ENCODE measurements around the gene IL4I1. TPM values are rescaled to one million over a fixed set of nuclear protein-coding genes. Genes with fewer than 3 reads are reported as not detected.

IL4I1 gene
- total RNA-seq, 1 experiment from 2014 or later: 0.71 TPM

- Histone ChIP-seq H3K9me3 (ENCODE audit: control insufficient read depth in 1 of 2, insufficient read depth in 1 of 2, low read depth in 1 of 2, low read length in 2 of 2) (no peaks in the 10 kb centered on the region), H3K4me1 (ENCODE audit: control insufficient read depth in 1 of 2, insufficient read depth in 2 of 2, low read length in 2 of 2) (no peaks in the 10 kb centered on the region), H3K27me3 (ENCODE audit: insufficient read depth, low read length) (no peaks in the 10 kb centered on the region), H2AFZ (ENCODE audit: low read depth, low read length, poor library complexity, severe bottlenecking) (no peak overlapping the region), H3K4me2 (ENCODE audit: low read length) (no peak overlapping the region), H3K9ac (ENCODE audit: low read length) (no peak overlapping the region), H3K27ac (ENCODE audit: low read depth, low read length) (no peak overlapping the region), H3K36me3 (ENCODE audit: control insufficient read depth in 1 of 2, insufficient read depth in 2 of 2, low read length in 2 of 2) (peaks cover 26 to 30% of the 10 kb centered on the region in 2 experiments), H3K9me2 (ENCODE audit: insufficient read depth) (no peaks in the 10 kb centered on the region), H3K4me3 (replicated peaks in 1 of 2; ENCODE audit: low read depth in 1 of 2, low read length in 2 of 2) (no peak overlapping the region), H3K79me2 (ENCODE audit: insufficient read depth, low read length) (no peaks in the 10 kb centered on the region), H4K20me1 (ENCODE audit: insufficient read depth) (no peaks in the 10 kb centered on the region)
- TF ChIP-seq CTCF (IDR thresholded peaks at IDR 0.05 in 2 of 3, conservative IDR thresholded peaks at IDR 0.05 in 1 of 3; ENCODE audit: borderline replicate concordance in 1 of 3, insufficient read depth in 1 of 3, low read depth in 2 of 3, low read length in 2 of 3) (no peak), EZH2 (IDR thresholded peaks at IDR 0.05) (no peak), TCF7L2 (IDR thresholded peaks at IDR 0.05; ENCODE audit: borderline replicate concordance, extremely low read depth, insufficient read depth, insufficient read length) (no peak), SRF (IDR thresholded peaks at IDR 0.05; ENCODE audit: low read depth) (no peak), CEBPB (IDR thresholded peaks at IDR 0.05; ENCODE audit: low read depth) (no peak), YY1 (IDR thresholded peaks at IDR 0.05; ENCODE audit: extremely low read depth, insufficient replicate concordance, low read depth, low read length) (no peak), SP1 (IDR thresholded peaks at IDR 0.05; ENCODE audit: low read depth) (no peak), ZBTB33 (IDR thresholded peaks at IDR 0.05; ENCODE audit: extremely low read depth, insufficient replicate concordance, low read length) (no peak), ATF3 (IDR thresholded peaks at IDR 0.05) (no peak), ZFX (IDR thresholded peaks at IDR 0.05) (no peak), ELF1 (IDR thresholded peaks at IDR 0.05; ENCODE audit: borderline replicate concordance, low read depth) (no peak), CBX3 (IDR thresholded peaks at IDR 0.05; ENCODE audit: low read depth) (no peak), POLR2AphosphoS5 (IDR thresholded peaks at IDR 0.05; ENCODE audit: low read depth, low read length) (no peak), EZH2phosphoT487 (IDR thresholded peaks at IDR 0.05; ENCODE audit: borderline replicate concordance) (no peak), POLR2A (IDR thresholded peaks at IDR 0.05; ENCODE audit: borderline replicate concordance, extremely low read depth, insufficient read depth, insufficient read length) (no peak), SIN3A (IDR thresholded peaks at IDR 0.05; ENCODE audit: low read depth) (no peak), REST (IDR thresholded peaks at IDR 0.05; ENCODE audit: low read depth) (no peak), ZNF274 (IDR thresholded peaks at IDR 0.05; ENCODE audit: low read depth, low read length) (no peak)
- ChIA-PET POLR2A (no interaction called here), CTCF (no interaction called here), RAD21 (ENCODE audit: low non-redundant PET in 1 of 2, low total read pairs in 2 of 2, uncharacterized antibody in 2 of 2, unreplicated experiment in 2 of 2) (no interaction called here)
- ATAC-seq (no peak), DNase-seq (ENCODE audit: low read depth, low spot score) (no peak)
- BruUV-seq (replicated peaks): no TSS peak
- intact Hi-C loops (cut with micrococcal nuclease): no loop called here
Observed at GRCh38 chr19:49839713-49840112, 57.0 kb downstream of the IL4I1 start.
